ENCODE results near the gene TEKT5.
"Not testable (repeated sequence)": the region's sequence is repeated elsewhere in the genome, so short reads cannot be mapped to it uniquely, and the experiment has no call there.

TEKT5 gene

DNA sequence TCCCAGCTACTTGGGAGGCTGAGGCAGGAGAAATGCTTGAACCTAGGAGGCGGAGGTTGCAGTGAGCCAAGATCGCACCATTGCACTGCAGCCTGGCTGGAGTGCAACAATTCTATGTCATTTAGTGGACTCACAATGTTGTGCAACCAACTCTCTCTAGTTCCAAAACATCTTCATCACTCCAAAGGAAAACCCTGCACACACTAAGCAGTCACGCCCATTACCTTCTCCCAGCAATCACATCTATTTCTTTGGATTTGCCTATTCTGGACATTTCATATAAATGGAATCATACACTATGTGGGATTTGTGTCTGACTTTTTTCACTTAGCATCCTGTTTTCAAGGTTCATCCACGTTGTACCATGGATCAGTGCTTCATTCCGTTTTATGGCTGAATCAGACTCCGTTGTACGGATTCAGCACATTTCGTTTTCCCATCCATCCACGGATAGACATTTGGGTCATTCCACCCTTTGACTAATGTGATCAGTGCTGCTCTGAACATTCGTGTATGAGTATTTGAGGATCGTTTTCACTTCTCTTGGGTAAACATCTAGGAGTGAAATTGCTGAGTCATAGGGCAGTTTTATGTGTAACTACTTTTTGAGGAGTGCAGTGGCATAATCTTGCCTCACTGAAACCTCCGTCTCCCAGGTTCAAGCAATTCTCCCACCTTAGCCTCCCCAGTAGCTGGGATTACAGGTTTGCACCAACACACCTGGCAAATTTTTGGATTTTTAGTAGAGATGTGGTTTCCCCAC lies 69.0 kb downstream of the TEKT5 start:
- Histone ChIP-seq H3K4me3 (ENCODE audit: low read depth in 1 of 2, low read length in 1 of 2) (no peak overlapping the region), H3K36me3 (no peaks in the 10 kb centered on the region), H3K27me3 (no peaks in the 10 kb centered on the region), H3K9me3 (no peaks in the 10 kb centered on the region), H3K4me1 (ENCODE audit: control insufficient read depth in 1 of 2, insufficient read depth in 1 of 2, low read depth in 1 of 2, low read length in 1 of 2) (no peaks in the 10 kb centered on the region), H3K27ac (no peak overlapping the region)
- TF ChIP-seq, protein P1, sequence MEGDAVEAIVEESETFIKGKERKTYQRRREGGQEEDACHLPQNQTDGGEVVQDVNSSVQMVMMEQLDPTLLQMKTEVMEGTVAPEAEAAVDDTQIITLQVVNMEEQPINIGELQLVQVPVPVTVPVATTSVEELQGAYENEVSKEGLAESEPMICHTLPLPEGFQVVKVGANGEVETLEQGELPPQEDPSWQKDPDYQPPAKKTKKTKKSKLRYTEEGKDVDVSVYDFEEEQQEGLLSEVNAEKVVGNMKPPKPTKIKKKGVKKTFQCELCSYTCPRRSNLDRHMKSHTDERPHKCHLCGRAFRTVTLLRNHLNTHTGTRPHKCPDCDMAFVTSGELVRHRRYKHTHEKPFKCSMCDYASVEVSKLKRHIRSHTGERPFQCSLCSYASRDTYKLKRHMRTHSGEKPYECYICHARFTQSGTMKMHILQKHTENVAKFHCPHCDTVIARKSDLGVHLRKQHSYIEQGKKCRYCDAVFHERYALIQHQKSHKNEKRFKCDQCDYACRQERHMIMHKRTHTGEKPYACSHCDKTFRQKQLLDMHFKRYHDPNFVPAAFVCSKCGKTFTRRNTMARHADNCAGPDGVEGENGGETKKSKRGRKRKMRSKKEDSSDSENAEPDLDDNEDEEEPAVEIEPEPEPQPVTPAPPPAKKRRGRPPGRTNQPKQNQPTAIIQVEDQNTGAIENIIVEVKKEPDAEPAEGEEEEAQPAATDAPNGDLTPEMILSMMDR (IDR thresholded peaks at IDR 0.05) = no peak

DNA sequence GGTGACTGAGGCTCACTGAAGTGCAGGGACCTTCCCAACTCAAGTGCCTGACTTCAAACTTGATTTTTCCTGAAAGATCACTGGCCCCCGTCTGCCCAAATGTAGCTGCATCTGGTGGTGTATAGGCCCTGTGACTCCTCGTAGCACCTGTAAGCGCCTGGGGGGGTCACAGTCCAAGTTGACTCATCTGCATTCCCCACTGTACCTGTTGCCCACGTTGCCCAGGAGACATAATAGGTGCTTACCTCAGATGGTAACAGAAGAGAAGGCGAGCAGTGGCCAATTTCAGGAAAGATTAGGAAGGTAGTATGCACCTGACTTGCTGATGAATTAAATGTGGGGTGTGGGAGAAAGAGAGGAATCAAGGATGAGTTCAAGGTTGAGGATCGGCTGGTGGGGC lies 70.2 kb downstream of the TEKT5 start:
- Histone ChIP-seq H3K36me3 (no peaks in the 10 kb centered on the region), H3K27ac (no peak overlapping the region), H3K27me3 (peaks cover 9% of the 10 kb centered on the region), H3K4me3 (ENCODE audit: low read depth in 1 of 2, low read length in 1 of 2) (no peak overlapping the region), H3K9me3 (no peaks in the 10 kb centered on the region), H3K4me1 (ENCODE audit: control insufficient read depth in 1 of 2, insufficient read depth in 1 of 2, low read depth in 1 of 2, low read length in 1 of 2) (peaks cover 0 to 1% of the 10 kb centered on the region in 2 experiments)
- TF ChIP-seq, protein P1 (IDR thresholded peaks at IDR 0.05) = no peak

DNA sequence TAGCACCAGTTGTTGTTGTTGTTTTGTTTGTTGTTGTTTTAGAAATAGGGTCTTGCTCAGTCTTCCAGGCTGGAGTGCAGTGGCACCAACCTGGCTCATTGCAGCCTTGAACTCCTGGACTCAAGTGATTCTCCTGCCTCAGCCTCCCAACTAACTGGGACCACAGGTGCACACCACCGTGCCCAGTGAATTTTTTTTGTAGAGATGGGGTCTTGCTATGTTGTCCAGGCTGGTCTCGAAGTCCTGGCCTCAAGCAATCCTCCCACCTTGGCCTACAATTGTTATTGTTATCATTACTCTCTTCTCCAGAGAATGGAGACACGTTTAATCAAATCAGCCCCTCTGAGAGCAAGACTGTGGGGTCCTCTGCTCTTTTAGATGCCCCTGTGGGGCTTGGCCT lies 71.7 kb downstream of the TEKT5 start:
- Histone ChIP-seq H3K9me3 (no peaks in the 10 kb centered on the region), H3K4me1 (ENCODE audit: control insufficient read depth in 1 of 2, insufficient read depth in 1 of 2, low read depth in 1 of 2, low read length in 1 of 2) (peaks cover 0 to 4% of the 10 kb centered on the region in 2 experiments), H3K4me3 (ENCODE audit: low read depth in 1 of 2, low read length in 1 of 2) (no peak overlapping the region), H3K27me3 (peaks cover 21% of the 10 kb centered on the region), H3K36me3 (no peaks in the 10 kb centered on the region), H3K27ac (no peak overlapping the region)
- TF ChIP-seq, protein P1 (IDR thresholded peaks at IDR 0.05) = no peak

DNA sequence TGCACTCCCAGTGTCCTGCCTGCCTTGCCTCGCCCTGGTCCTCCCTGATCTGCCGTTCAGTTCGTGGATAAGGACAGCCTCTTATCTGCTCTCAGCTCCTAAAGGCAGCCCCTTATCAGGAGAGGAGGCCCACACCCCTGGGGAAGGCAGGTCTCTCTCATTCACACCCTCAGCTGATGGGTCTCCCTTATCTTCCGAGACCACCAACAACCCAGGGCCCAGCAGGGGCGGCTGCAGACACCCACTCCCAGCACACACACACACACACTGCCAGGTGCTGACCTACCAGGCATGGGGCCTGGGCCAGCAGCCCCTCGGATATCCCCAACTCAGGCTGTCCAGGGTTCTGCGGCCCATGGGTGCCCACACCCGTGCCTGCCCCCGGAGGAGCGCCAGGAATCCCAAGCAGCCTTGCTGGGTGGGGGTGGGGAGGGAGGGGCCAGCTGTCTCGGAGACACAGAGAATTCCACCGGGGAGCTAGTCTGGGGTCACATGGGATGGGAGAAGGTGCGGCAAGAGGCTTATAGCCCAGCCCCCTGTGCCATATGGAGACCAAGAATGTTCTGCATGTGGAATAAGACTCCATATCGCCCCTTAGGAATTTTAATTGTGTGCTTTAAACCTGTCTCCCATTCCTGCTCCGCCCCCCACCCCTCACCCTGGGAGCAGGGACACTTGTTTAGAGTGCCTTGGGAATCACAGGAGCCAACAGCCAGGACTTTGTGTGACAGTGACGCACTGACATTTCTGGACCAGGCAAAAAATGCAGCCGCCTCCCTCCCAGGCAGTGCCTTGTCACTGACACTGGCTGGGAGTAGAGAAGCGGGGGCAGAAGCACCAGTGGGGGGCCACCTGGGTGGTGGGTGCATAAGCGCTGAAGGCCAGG lies 72.5 kb downstream of the TEKT5 start:
- Histone ChIP-seq H3K27me3 (peaks cover 29% of the 10 kb centered on the region), H3K4me1 (ENCODE audit: control insufficient read depth in 1 of 2, insufficient read depth in 1 of 2, low read depth in 1 of 2, low read length in 1 of 2) (peaks cover 0 to 4% of the 10 kb centered on the region in 2 experiments), H3K36me3 (no peaks in the 10 kb centered on the region), H3K4me3 (ENCODE audit: low read depth in 1 of 2, low read length in 1 of 2) (no peak overlapping the region), H3K27ac (no peak overlapping the region), H3K9me3 (no peaks in the 10 kb centered on the region)
- TF ChIP-seq, protein P1 (IDR thresholded peaks at IDR 0.05) = no peak

DNA sequence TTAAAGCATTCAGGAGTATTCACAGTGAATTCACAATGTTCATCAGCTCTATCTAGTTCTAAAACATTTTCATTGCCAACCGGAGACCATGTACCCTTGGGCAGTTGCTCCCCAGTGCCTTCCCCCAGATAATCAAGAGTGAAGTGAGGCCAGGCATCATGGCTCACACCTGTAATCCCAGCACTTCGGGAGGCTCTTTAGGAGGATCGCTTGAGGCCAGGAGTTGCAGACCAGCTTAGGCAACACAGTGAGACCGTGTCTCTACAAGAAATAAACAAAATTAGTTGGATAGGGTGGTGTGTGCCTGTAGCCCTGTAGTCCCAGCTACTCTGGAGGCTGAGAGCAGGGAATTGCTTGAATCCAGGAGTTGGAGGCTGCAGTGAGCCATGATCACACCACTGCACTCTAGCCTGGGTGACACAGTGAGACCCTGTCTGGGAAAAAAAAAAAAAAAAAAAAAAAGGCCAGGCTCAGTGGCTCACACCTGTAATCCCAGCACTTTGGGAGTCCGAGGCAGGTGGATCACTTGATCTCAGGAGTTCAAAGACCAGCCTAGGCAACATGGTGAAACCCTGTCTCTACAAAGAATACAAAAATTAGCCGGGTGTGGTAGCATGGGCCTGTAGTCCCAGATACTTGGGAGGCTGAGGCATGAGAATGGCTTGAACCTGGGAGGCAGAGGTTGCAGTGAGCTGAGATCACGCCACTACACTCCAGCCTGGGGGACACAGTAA lies 73.3 kb downstream of the TEKT5 start:
- peaks cover 30% of the 10 kb centered on the region for H3K27me3 ChIP-seq
- not testable (repeated sequence) for H3K27ac ChIP-seq

More for the DNA sequence above, 73.3 kb downstream of the TEKT5 start:
- H3K4me3 ChIP-seq (ENCODE audit: low read depth in 1 of 2, low read length in 1 of 2); H3K4me1 ChIP-seq (ENCODE audit: control insufficient read depth in 1 of 2, insufficient read depth in 1 of 2, low read depth in 1 of 2, low read length in 1 of 2); H3K36me3 ChIP-seq; H3K9me3 ChIP-seq: not testable (repeated sequence)
